GM21360 (cell line): ENCODE measurements around the gene SFTPA1.
A peak's percentile ranks its signal among the peaks of the same experiment; 100 is the strongest.
"Not testable (repeated sequence)": the region's sequence is repeated elsewhere in the genome, so short reads cannot be mapped to it uniquely, and the experiment has no call there.

Source experiments
- ATAC-seq: cut with Tn5 transposase; IDR thresholded peaks from one replicate; pipeline ENCODE4 v1.9.1; 2021; ENCODE audit warnings: mild to moderate bottlenecking, moderate library complexity; ENCODE audit not compliant: unreplicated experiment

The SFTPA1 gene

GRCh38 chr10:79610601-79611191 lies at the start of gene SFTPA1:
TSS of gene SFTPA1 (plus strand) at chr10:79610939. CDS start at chr10:79611826, 887 bp downstream.
- no peak for ATAC-seq

DNA sequence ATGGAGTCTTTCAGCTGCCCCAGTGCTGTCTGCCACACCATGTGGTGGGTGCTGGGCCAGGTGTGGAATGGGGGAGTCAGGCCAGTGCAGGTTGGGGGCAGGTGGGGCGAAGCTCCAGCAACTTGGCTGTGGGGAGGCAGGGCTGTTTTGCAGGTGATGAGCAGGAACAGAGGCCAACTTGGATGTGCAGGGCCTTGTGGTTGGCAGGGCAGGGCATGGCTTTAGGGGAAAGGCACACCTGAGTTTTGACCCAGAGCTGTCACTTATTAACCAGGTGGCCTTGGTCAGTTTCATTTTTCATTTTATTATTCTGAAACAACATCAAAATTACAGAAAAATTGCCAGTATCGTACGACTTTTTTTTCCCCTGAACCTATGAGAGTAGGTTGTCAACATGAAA lies 49.5 kb upstream of the SFTPA1 start:
- no peak for ATAC-seq

- ATAC-seq: no peak
Measured at GRCh38 chr10:79562135-79562756, 48.5 kb upstream of the SFTPA1 start.

DNA sequence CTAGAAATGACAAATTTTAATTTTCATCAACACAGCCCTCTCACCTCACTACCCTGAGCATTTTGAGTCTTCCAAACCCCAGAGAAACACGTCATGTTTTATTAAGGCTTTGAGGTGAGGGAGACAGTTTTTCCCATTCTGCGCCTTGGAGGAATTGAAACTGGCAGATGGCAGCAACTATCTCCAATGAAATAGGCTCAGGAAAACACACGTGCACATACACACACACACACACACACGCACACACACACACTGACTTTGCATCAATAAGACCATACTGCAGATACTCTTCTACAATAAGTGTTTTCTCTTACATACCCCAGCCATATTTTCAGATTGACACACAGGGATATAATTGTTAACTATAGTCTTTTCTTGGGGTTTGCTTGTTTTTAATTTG lies 47.3 kb upstream of the SFTPA1 start:
- no peak for ATAC-seq

DNA sequence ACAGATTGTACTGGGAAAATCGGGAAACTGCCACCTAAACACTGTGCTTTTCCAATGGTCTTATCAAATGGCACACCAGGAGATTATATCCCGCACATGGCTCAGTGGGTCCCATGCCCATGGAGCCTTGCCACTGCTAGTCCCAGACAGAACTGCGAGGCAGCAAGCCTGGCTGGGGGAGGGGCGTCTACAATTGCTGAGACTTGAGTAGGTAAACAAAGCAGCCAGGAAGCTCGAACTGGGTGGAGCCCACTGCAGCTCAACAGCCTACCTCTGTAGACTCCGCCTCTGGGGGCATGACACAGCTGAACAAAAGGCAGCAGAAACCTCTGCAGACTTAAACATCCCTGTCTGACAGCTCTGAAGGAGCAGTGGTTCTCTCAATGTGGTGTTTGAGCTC lies 40.1 kb upstream of the SFTPA1 start:
- not testable (repeated sequence) for ATAC-seq

- no peak for ATAC-seq
Measured at GRCh38 chr10:79579361-79579760, 31.4 kb upstream of the SFTPA1 start.

DNA sequence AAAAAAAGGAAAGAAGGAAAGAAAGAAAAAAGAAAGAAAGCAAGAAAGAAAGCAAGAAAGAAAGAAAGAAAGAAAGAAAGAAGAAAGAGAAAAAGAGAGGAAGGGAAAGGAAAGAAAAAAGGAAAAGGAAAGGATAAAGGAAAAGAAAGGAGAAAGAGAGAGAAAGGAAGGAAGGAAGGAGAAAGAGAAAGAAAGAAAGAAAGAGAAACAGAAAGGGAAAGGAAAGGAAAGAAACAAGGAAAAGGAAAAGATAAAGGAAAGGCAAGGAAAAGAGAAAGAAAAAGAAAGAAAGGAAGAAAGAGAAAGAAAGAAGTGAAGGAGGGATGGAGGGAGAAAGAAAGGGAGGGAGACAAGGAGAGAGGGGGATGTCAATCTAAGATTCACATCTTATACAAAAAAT lies 29.7 kb upstream of the SFTPA1 start:
- ATAC-seq: no peak

GRCh38 chr10:79582096-79582495 lies 28.6 kb upstream of the SFTPA1 start:
- no peak for ATAC-seq

DNA sequence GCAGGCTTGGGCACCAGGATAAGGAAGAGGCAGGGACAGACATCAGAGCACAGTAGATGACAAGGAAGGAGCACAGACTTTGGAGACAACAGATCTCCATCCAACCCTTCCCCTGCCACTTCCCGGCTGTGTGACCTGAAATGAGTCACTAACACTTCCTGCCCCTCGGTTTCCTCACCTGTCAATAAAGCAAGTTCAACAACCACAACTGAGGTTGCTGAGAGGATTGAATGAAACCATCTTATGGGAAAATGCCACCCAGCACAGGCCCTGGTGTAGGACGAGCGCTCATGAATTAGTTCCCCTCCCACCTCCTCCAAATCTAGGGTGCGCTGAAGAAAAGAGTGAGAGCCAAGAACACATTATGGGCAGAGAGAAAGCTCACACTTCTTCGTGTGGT lies 27.8 kb upstream of the SFTPA1 start:
- ATAC-seq: not testable (repeated sequence)

DNA sequence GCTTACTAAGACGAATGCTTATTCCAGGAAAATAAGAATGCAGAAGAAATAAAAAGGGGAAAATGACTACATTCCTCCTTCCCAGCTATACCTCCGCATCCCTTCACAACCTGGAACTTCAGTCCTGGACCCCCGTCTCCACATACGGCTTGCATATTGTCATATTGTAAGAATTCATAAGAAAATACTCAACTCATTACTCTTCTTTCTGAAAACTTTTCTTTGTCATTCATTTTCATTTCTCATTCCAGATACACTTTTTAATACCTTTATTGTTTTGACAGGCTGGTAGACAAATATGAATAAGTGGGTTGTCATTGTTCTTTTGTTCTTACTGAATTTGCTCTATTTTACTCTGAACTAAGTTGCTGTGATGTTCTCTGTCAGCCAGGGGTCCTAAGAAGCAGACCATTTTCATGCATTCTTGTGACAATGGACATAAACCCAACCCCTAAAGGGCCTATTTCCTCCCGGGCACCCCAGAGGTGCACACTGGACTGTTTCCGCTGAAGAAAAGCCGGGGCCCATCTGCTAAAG lies 27.2 kb upstream of the SFTPA1 start:
- ATAC-seq: no peak

GRCh38 chr10:79585870-79586527 lies 24.7 kb upstream of the SFTPA1 start:
- ATAC-seq: no peak

GRCh38 chr10:79586933-79587332 lies 23.8 kb upstream of the SFTPA1 start:
- no peak for ATAC-seq

GRCh38 chr10:79588800-79589199 lies 21.9 kb upstream of the SFTPA1 start:
- ATAC-seq: no peak

DNA sequence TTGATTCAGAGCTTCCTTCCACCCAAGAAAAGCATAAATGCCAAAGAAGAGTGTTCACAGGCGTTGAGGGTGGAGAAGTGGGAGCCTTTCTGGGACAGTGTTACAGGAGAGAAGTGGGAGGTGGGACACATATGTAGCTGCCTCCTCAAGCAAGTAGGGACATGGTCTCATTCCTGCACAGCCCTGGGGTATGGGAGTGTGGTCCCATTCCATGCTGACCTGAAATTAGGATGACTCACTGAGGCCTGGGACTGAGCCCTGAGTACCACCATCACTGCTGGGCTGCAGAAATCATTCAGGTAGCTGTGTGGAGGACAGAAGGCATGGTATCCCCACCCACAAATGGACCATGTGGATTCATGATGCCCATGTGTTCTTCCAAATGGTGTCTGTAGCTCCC lies 17.4 kb upstream of the SFTPA1 start:
- ATAC-seq: no peak

- not testable (repeated sequence) for ATAC-seq
Measured at GRCh38 chr10:79594565-79594964, 16.2 kb upstream of the SFTPA1 start.

DNA sequence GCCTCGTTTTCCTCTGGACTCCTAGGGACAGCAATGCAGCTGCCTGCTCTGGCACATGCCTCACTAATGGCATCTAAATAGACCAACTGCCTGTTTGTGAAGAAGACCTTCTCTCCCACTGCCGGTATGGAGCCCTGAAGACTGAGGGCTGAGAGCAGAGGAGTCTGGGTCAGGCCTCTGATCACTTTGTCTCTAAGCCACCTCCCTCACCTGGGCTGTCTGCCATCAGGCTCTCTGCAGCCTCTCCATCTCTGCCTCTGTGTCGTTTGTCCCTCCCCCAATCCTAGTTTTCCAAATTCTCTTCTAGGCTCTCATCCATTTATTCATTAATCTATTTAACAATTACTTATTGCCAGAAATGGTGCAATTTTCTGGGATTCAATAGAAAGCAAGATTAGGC lies 15.2 kb upstream of the SFTPA1 start:
- ATAC-seq: no peak

DNA sequence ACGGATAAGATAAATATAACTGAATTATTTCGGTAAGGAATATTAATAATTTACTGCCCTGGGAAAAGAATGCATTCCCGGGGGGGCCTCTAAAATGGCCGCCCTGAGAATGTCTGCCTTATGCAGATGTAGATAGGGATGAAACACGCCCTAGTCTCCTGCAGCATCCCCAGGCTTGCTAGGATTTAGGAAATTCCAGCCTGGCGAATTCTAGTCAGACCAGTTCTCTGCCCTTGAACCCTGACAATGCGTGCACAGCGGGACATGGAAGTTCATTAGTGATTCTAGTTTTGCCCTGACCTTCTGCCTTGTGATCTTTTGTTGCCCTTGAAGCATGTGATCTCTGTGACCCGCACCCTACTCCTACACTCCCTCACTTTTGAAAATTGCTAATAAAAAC lies 11.1 kb upstream of the SFTPA1 start:
- not testable (repeated sequence) for ATAC-seq

- peak; percentile 64 for ATAC-seq
Measured at GRCh38 chr10:79601939-79602338, 8.8 kb upstream of the SFTPA1 start.

- no peak for ATAC-seq
Measured at GRCh38 chr10:79602953-79603352, 7.8 kb upstream of the SFTPA1 start.

GRCh38 chr10:79604294-79604693 lies 6.4 kb upstream of the SFTPA1 start:
- no peak for ATAC-seq

- ATAC-seq: no peak
Measured at GRCh38 chr10:79605308-79605707, 5.4 kb upstream of the SFTPA1 start.
